K562 (cell line): Measurements from ENCODE around the gene PGLYRP4.

Experiments
- EGR1 ChIP-seq: fragments of 450-650 bp; conservative IDR thresholded peaks from 2 replicates; pipeline ENCODE4 v1.6.1; 2017; ENCODE audit warnings: mild to moderate bottlenecking
- EZH2 ChIP-seq: IDR thresholded peaks from 2 replicates; pipeline ENCODE4 v1.6.1; 2012; ENCODE audit warnings: low read depth, mild to moderate bottlenecking, inconsistent platforms, low read length, borderline replicate concordance
- JUND ChIP-seq, 2 experiments: IDR thresholded peaks; 2 replicates in 1 of 2; 3 replicates in 1 of 2; pipeline ENCODE4 v1.6.1; 2011; ENCODE audit warnings: borderline replicate concordance in 2 of 2, low read depth in 2 of 2, low read length in 2 of 2, improper control_type of control experiment in 1 of 2, missing biosample characterization in 1 of 2, missing genetic modification characterization in 1 of 2, missing genetic modification reagents in 1 of 2
- TF ChIP-seq, protein P1 (sequence below), 2 experiments: fragments of 450-650 bp in 1 of 2; sonication (generic) in 1 of 2; formaldehyde crosslinking in 1 of 2; IDR thresholded peaks in 1 of 2; conservative IDR thresholded peaks in 1 of 2; 2 replicates each; pipeline versions ENCODE4 v1.6.1 to v1.8.1; 2016 to 2023; ENCODE audit warnings: mild to moderate bottlenecking in 2 of 2, moderate library complexity in 2 of 2, inconsistent platforms in 1 of 2, missing genetic modification reagents in 1 of 2

DNA sequence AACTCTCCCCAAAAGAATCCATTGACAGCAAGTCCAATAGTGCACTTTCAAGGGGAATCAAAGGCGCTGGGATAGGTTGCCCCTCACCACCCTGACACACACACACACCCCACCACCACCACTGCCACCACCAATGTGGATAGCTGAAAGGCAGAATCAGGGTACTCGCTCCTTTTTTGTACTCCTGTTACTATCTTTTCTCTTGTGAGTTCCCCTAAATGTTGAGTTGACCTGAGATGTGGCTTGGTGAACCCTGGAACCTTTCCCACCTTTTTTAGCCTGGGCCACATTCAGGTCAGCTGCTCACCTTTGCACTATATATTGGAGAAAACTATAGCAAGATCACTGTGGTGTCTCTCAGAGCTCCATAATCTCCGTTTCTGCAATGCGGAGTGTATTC lies 38.4 kb upstream of the PGLYRP4 start:
- TF ChIP-seq EGR1 (no peak), JUND (IDR thresholded peaks at IDR 0.05; ENCODE audit: borderline replicate concordance, low read depth, low read length) (no peak), JUND (tag; IDR thresholded peaks at IDR 0.05; ENCODE audit: borderline replicate concordance, low read depth, low read length) (no peak), EZH2 (no peak)
- TF ChIP-seq, protein P1, sequence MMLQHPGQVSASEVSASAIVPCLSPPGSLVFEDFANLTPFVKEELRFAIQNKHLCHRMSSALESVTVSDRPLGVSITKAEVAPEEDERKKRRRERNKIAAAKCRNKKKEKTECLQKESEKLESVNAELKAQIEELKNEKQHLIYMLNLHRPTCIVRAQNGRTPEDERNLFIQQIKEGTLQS (IDR thresholded peaks at IDR 0.05), result no peak
- TF ChIP-seq, protein P1 (CRISPR knock-in tag; conservative IDR thresholded peaks at IDR 0.05), result no peak
